Panc1 (cell line): ENCODE data around the gene MORC2.

Experiments used
- CTCF ChIP-seq: fragments of 450-650 bp; IDR thresholded peaks from 2 replicates; pipeline ENCODE4 v1.5.1; 2017; ENCODE audit warnings: mild to moderate bottlenecking
- POLR2AphosphoS5 ChIP-seq: IDR thresholded peaks from 2 replicates; pipeline ENCODE4 v1.6.1; 2012; ENCODE audit warnings: mild to moderate bottlenecking, low read depth, low read length, moderate library complexity

DNA sequence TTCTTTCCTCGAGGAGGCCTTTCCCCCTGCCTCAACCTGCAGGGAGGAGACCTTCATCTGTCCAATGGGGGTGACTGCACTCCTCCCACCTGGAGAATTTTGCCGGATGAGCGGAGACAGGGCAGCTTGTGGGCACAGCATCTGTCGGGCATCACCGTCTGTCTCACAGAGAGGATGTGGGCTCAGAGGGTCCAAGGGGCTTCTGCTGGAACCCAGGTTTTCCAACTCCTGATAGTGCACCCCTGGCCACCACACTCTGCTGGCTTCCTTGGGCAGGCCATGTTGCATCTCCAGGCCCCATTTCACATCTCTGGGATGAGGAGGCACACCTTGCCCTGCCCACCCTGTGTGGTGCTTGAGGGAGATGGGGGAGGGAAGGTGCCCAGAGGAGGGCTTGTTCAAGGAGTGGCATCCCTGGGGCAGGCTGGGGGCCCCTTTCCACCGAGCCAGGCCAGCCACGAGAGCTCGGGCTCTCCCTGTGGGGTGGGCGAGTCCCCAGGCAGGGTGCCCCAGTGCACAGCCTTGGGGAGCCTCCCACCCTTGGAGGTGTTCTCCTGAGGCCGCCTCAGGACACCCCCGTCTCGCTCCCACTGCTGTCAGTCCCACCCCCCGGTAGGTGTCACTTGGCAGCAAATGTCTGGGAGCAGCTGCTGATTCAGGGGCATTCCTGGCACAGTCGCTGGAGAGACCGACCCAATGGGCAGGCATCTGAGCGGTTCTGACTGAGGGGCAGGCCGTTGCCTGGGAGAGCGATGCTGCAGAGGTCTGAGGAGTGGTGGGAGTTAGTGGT is 84.2 kb downstream of the MORC2 start:
- TF ChIP-seq POLR2AphosphoS5 (no peak), CTCF (no peak)
